ENCODE data around the gene PSMD4.

DNA sequence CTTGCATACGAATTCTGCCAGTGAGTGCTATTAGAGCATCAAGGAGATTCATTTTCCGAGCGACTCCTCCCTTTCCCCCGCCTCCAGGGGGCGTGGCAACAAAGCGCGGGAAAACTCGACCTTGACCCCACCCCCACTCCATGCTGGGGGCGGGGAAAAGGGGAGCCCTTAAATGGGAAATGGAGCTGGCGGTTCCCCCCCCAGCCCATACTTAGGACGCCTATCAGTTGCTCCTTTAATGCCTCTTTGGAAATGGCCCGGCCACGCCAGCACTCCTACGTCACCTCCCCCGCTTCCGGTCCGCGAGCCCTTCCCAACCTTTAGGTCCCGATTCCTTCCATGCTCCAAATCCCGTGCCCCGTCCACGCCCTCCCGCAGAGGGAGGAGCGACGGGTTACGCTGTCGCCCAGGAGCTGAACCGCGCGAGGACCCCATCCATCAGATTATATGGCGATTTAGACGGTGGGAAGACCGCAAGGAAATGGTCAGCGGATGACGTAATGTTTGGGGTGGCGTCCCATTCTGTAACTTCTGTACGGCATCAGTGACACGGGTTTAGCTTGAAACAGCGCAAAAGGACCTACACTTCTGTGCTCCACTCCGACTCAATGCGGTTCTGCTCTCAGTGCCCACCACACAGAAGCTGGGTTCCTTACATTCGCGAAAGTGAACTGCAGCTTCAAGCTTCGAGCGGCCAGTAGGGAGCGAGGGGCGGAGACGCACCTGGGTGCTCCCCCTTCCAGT is 26.9 kb downstream of the PSMD4 start:
- TF ChIP-seq, protein P1, sequence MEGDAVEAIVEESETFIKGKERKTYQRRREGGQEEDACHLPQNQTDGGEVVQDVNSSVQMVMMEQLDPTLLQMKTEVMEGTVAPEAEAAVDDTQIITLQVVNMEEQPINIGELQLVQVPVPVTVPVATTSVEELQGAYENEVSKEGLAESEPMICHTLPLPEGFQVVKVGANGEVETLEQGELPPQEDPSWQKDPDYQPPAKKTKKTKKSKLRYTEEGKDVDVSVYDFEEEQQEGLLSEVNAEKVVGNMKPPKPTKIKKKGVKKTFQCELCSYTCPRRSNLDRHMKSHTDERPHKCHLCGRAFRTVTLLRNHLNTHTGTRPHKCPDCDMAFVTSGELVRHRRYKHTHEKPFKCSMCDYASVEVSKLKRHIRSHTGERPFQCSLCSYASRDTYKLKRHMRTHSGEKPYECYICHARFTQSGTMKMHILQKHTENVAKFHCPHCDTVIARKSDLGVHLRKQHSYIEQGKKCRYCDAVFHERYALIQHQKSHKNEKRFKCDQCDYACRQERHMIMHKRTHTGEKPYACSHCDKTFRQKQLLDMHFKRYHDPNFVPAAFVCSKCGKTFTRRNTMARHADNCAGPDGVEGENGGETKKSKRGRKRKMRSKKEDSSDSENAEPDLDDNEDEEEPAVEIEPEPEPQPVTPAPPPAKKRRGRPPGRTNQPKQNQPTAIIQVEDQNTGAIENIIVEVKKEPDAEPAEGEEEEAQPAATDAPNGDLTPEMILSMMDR (IDR thresholded peaks at IDR 0.05; ENCODE audit: poor library complexity) = no peak
- TF ChIP-seq EZH2 (IDR thresholded peaks at IDR 0.05; ENCODE audit: borderline replicate concordance) = no peak
